ENCODE data around the gene PLXND1.

GRCh38 chr3:129622933-129623332, 16.5 kb upstream of the PLXND1 start:
- TF ChIP-seq CTCF (IDR thresholded peaks at IDR 0.05; ENCODE audit: poor library complexity, severe bottlenecking), result no peak
- TF ChIP-seq EZH2 (IDR thresholded peaks at IDR 0.05; ENCODE audit: borderline replicate concordance, insufficient read depth, low read length, poor library complexity, severe bottlenecking), result no peak
- TF ChIP-seq POLR2AphosphoS5 (IDR thresholded peaks at IDR 0.05), result no peak
